COLO668 (cell line): Measurements from ENCODE around the gene OCIAD1.
"Not testable (repeated sequence)": the region's sequence is repeated elsewhere in the genome, so short reads cannot be mapped to it uniquely, and the experiment has no call there.

Experiments used
- DNase-seq: peaks from one replicate; lab custom pipeline; 2025; ENCODE audit not compliant: unreplicated experiment; lab: John Stamatoyannopoulos, UW

The OCIAD1 gene

GRCh38 chr4:48830706-48831531 is at the start of gene OCIAD1:
TSS of gene OCIAD1 (plus strand) at chr4:48831088. CDS start at chr4:48832625, 1,537 bp downstream.
- DNase-seq, result peak; percentile 97

- DNase-seq, result no peak
These were observed 48.9 kb upstream of the OCIAD1 start for GRCh38 chr4:48781968-48782367.

GRCh38 chr4:48785302-48785701 is 45.6 kb upstream of the OCIAD1 start:
- no peak for DNase-seq

- DNase-seq, result no peak
These were observed 44.3 kb upstream of the OCIAD1 start for GRCh38 chr4:48786549-48786948.

GRCh38 chr4:48787056-48787455 is 43.8 kb upstream of the OCIAD1 start:
- DNase-seq, result no peak

GRCh38 chr4:48790561-48790960 is 40.3 kb upstream of the OCIAD1 start:
- DNase-seq, result no peak

- DNase-seq, result no peak
These were observed 39.6 kb upstream of the OCIAD1 start for GRCh38 chr4:48791313-48791712.

- DNase-seq, result no peak
These were observed 38.4 kb upstream of the OCIAD1 start for GRCh38 chr4:48792348-48793006.

GRCh38 chr4:48795108-48795507 is 35.8 kb upstream of the OCIAD1 start:
- DNase-seq, result no peak

GRCh38 chr4:48796191-48796926 is 34.5 kb upstream of the OCIAD1 start:
- DNase-seq, result no peak

- no peak for DNase-seq
These were observed 33.8 kb upstream of the OCIAD1 start for GRCh38 chr4:48796927-48797679.

- DNase-seq, result no peak
These were observed 32.8 kb upstream of the OCIAD1 start for GRCh38 chr4:48798117-48798516.

- no peak for DNase-seq
These were observed 31.7 kb upstream of the OCIAD1 start for GRCh38 chr4:48799157-48799556.

GRCh38 chr4:48800155-48800554 is 30.7 kb upstream of the OCIAD1 start:
- not testable (repeated sequence) for DNase-seq

- DNase-seq, result no peak
These were observed 29.7 kb upstream of the OCIAD1 start for GRCh38 chr4:48801016-48801715.

- no peak for DNase-seq
These were observed 26.1 kb upstream of the OCIAD1 start for GRCh38 chr4:48804584-48805301.

- DNase-seq, result no peak
These were observed 18.0 kb upstream of the OCIAD1 start for GRCh38 chr4:48812866-48813265.

GRCh38 chr4:48813964-48814363 is 16.9 kb upstream of the OCIAD1 start:
- DNase-seq, result no peak

GRCh38 chr4:48815483-48815882 is 15.4 kb upstream of the OCIAD1 start:
- DNase-seq, result no peak

- DNase-seq, result not testable (repeated sequence)
These were observed 14.6 kb upstream of the OCIAD1 start for GRCh38 chr4:48816297-48816696.
